Camera-type eye (tissue), 1 donor: ENCODE results near the gene IL16. TPM values are rescaled to one million over a fixed set of nuclear protein-coding genes. Genes with fewer than 3 reads are reported as not detected.

Experiments
- total RNA-seq: library from RNA; depleted of rRNA; stranded (reverse); fragments of >200 nt; gene quantifications from one replicate; pipeline ENCODE4 v1.2.3, GENCODE V29; 2014

IL16 gene
- 7.1 TPM for total RNA-seq

GRCh38 chr15:81196576-81197254 lies at the start of gene IL16:
Gene IL16, plus strand, starts transcription at chr15:81196879. Its CDS starts 28,521 bp downstream, at chr15:81225400.

GRCh38 chr15:81323944-81324881 lies 127.5 kb downstream of the IL16 start, which contains the start of gene STARD5:
Gene STARD5, minus strand, starts transcription at chr15:81324141. Its CDS starts 42 bp downstream, at chr15:81324099.

Other genes starting within 250 kb of the IL16 start
- 31.2 TPM for gene MESD, start 207.1 kb upstream of the IL16 start, total RNA-seq
- gene TLNRD1, start 196.0 kb upstream of the IL16 start, total RNA-seq: 12.2 TPM
- gene CFAP161, start 62.6 kb upstream of the IL16 start, total RNA-seq: 1.2 TPM
- gene STARD5, start 127.3 kb downstream of the IL16 start, total RNA-seq: 5.1 TPM
- 0.22 TPM for gene TMC3, start 177.3 kb downstream of the IL16 start, total RNA-seq